GM18499 (cell line): ENCODE measurements around the gene LHX4.

Experiments
- ATAC-seq: cut with Tn5 transposase; IDR thresholded peaks from one replicate; pipeline ENCODE4 v1.9.1; 2021; ENCODE audit warnings: moderate number of reproducible peaks; ENCODE audit not compliant: insufficient read depth, unreplicated experiment

Gene LHX4

DNA sequence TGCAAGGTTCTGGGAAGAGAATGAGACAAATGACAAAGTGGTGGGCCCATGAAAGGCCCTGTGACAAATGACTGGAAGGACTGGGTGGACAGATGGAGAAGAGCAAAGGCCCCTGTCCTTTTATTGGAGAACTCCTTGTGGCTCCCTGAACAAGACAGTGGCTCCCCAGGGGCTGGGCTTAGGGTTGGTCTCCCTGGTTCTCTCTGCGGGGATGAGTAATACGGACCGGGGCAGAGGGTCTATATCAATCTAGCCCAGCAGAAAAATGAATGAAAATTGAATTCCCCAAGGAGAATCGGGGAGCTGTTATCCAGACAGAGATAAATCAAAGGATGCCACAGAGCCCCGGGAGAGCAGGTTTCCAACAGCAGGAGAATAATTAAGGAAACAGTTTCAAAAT, 5.2 kb upstream of the LHX4 start:
- no peak for ATAC-seq

DNA sequence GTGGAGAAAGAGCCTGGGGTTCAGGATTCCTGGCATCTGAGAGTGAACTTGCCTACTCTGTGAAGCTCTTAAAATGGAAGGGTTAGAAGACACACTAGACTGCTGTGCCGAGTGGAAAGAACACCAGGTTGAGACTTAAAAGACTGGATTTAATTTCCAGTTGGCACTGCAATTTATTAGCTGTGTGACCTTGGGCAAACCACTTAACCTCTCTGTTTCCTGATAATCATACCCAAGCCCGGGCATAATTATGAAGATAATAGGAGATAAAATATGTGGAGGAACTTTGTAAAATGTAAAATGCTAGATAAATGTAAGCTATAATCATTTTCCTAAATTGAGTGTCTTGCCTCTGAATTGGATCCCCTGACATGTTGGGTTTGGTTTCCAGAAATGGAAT, 4.7 kb upstream of the LHX4 start:
- no peak for ATAC-seq

GRCh38 chr1:180227861-180228647, 2.0 kb upstream of the LHX4 start:
- ATAC-seq, result no peak

DNA sequence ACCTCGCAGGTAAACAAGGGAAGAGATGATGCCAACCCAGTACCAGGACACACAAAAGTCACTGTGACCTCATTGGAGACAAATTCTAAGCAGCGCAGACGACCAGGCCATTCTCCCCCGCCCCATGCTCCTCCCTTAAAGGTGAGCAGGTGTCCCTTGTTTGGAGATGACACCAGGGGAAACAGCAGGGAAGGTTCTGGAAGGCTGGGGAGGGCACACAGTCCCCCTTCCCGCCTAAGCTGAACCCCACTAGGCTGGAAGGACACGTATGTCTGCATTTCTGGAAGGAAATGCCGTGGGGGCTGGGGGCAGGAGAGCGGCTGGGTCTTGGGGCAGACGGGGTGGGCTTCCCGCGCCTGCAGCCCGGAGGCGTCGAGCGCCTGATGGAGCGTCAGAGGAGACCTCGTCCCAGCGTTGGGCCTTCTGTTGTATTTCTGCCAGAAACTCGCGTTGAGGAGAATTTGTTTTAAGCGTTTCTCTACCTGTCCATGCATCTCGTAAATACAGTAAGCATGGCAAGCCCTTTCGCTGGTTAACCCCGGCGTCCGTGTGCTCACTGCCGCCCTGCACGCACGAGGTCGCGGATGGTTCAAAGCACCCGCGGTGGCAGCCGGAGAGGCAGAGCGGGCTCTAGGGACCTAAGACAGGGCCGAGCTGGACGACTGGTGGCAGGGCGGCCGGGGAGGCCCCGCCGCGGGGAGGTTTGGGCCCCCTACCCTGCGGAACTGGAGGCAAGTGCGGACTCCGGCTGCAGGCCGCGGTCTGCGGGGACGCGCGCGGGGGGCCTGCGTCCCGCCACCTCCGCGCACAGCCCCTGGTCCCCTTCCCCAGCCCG, 1.2 kb upstream of the LHX4 start:
- no peak for ATAC-seq

GRCh38 chr1:180230416-180230790, 339 bp downstream of the LHX4 start:
- ATAC-seq, result no peak

GRCh38 chr1:180230791-180231505, 884 bp downstream of the LHX4 start:
- ATAC-seq, result no peak

DNA sequence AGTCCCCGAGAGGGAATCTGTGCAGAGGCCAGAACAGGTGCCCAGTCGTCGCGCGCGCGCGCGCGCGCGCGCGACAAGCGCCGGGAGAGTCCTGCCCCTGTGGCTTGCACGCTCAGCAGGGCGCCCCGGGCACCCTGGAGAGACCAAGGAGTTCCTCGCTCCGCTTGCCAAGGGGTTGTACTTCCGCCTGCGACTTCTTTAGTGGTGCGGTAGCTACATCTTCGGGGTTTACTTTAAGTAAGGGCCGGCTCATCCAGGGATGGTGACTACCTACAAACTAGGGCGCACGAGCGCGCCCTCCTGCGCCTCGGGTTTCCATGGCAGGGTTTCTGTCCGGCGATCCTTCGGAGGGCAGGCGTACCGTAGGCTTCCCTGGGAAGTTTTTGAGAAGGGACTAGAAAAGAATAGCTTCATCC, 1.4 kb downstream of the LHX4 start:
- ATAC-seq, result no peak

GRCh38 chr1:180231936-180232335, 1.9 kb downstream of the LHX4 start:
- ATAC-seq, result no peak

- no peak for ATAC-seq
Observed at GRCh38 chr1:180232521-180233043, 2.5 kb downstream of the LHX4 start.

DNA sequence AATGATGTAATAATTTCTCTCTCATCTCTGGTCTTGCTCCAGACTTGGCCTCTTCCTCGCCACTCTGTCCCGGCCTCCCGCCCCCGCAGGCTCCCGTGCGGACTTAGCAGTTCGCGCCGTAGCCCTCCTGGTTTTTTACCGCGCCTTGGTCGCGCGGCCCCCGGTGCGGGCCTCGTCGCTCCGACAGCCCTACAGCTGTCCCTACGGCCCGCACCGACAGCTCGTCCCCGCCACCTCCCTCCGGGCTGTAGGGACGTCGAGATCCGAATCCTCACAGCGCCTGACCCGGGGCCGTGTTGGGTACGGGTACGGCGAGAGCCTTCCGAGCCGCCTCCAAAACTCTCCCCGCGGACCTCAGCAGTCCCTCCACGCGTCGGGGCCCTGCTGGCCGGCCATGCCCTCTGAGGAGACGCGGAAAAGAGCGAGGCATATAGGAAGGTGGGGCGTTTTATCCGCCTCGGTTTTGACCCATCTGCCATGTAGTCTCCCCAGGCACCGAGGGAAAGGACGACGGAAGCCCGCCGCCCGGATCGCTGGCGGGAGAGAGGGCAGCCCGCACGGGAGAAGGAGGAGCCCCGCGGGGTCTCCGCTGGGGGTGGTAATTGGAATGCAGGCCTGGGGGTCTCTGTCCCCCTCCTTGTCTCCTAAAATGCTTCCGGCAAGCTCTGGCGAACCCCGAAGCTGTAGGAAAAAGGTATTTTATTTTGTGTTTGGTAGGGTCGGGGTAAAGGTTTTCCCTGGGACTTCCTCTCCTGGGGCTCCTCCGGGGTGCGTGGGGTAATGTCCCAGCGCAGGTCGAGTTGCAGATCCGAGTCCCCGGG, 3.3 kb downstream of the LHX4 start:
- no peak for ATAC-seq

GRCh38 chr1:180234369-180235076, 4.5 kb downstream of the LHX4 start:
- ATAC-seq, result no peak

GRCh38 chr1:180235077-180235501, 5.0 kb downstream of the LHX4 start:
- no peak for ATAC-seq

DNA sequence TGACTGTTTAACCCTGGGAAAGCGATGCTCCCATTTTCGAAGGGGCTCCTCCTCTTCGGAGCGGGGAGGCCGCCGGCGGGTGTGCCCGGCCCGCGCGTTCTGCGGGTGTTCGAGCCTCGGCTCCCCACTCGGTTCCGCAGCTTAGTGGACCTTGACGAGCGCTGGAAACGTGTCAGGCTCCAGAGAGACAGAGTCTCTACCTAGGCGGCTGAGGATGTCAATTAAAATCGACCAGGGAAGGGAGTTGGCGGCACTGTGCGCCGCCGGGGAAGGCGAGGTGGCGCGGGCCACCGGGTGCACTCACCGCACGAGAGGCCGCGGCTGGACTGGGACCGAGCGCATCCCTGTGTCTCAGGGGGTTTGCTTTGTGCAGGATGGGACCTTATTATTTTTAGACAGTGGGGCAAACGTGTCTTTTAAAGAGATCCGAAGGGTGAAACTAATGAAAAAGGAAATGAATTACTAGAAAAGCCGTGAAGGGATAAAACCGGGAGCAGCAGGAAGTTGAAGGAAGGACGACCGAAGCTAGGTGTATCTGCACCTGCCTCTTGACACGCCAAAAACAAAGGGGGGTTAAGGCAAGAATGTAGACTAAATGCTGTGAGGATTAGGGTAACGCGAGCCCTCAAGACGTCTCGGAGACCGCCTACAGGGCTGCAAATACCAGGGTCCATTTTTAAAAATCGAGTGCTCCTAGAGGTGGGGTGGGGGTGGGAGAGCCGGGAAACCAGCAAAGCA, 5.6 kb downstream of the LHX4 start:
- no peak for ATAC-seq

DNA sequence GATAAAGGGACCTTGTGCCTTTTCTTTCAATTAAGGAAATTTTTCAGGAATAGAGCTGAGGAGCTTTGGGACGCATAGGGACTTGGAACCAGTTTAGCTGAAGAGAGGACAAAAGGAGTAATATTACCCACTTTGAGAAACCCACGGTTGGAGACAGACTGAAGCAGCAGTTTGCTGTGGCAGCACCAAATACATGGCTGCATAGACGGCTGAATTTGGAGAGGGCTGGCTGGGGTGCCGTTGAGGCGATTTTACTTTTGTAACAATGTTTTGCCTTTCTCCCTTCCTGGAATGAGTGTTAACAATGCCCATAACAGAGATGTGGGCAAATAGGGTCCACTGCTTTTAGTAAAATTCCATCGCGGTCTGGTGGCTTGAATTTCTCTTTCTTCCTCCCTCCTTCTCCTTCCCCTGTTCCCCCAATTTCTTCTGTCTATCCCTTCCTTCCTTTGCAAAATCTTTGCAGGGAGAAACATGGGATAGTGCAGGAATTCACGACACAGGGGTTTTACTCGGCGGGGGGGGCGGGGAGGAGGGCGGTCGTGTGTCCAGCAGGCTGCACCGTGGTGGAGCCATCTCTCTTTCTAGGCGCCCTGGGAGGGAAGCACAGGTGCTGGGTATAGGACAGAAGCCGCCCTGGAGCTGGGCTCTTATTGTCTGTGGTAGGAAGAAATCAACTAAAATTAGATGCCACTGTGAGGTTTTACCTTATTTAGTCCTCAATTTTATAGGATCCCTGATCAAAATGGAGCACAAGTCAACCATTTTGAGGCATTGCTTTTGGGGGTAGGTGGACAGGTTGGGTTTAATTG, 6.8 kb downstream of the LHX4 start:
- ATAC-seq, result no peak

GRCh38 chr1:180237869-180238476, 7.9 kb downstream of the LHX4 start:
- no peak for ATAC-seq

- ATAC-seq, result no peak
Observed at GRCh38 chr1:180238675-180239074, 8.6 kb downstream of the LHX4 start.
